ENCODE measurements around the gene APIP.

- TF ChIP-seq POLR2AphosphoS5 (IDR thresholded peaks at IDR 0.05; ENCODE audit: low read length) (no peak), RFX5 (IDR thresholded peaks at IDR 0.05; ENCODE audit: low read depth, low read length) (no peak), CTCF (IDR thresholded peaks at IDR 0.05 in 2 of 3, conservative IDR thresholded peaks at IDR 0.05 in 1 of 3; ENCODE audit: control insufficient read depth in 2 of 3, extremely low read depth in 1 of 3, insufficient read depth in 1 of 3, low read depth in 3 of 3, low read length in 3 of 3) (no peak)
Measured at GRCh38 chr11:34860518-34860917, 55.7 kb downstream of the APIP start.
